A172 (cell line): ENCODE data around the gene USP11. TPM values are rescaled to one million over a fixed set of nuclear protein-coding genes. Genes with fewer than 3 reads are reported as not detected.
A peak's percentile ranks its signal among the peaks of the same experiment; 100 is the strongest.
"Not testable (repeated sequence)": the region's sequence is repeated elsewhere in the genome, so short reads cannot be mapped to it uniquely, and the experiment has no call there.

ENCODE experiments used
- DNase-seq: peaks from one replicate; pipeline ENCODE4 v3.0.0-alpha.2; 2015; ENCODE audit warnings: low spot score
- total RNA-seq: library from RNA; depleted of rRNA; stranded (reverse); fragments of >200 nt; shearing (Covaris generic); gene quantifications from 2 replicates; pipeline ENCODE4 v1.2.3, GENCODE V29; 2014

Gene USP11
- total RNA-seq, 1 experiment from 2014 or later, result 21.1 TPM

GRCh38 chrX:47245156-47245555, 12.3 kb downstream of the USP11 start:
- DNase-seq, result no peak

DNA sequence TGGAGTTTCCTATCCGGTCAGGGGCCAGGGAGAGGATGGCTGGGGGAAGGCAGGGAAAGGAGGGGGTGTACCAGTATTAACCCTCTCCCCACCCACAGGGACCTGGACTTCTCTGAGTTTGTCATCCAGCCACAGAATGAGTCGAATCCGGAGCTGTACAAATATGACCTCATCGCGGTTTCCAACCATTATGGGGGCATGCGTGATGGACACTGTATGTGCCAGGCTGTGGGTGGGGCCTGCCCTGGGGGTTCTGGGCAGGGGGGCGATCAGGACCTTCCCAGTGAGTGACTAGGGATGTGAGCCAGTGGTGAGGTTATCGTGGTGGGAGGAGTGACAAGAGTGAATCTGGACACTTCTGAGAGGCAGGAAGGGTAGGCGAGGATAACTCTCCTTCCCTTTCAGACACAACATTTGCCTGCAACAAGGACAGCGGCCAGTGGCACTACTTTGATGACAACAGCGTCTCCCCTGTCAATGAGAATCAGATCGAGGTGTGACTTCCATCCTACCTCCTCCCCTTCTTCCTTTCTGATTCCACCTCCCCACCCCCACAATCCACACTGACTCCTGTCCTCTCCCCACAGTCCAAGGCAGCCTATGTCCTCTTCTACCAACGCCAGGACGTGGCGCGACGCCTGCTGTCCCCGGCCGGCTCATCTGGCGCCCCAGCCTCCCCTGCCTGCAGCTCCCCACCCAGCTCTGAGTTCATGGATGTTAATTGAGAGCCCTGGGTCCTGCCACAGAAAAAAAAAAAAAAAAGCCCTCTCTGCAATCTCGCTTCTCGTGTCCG, 14.6 kb downstream of the USP11 start:
- peak; percentile 53 for DNase-seq

DNA sequence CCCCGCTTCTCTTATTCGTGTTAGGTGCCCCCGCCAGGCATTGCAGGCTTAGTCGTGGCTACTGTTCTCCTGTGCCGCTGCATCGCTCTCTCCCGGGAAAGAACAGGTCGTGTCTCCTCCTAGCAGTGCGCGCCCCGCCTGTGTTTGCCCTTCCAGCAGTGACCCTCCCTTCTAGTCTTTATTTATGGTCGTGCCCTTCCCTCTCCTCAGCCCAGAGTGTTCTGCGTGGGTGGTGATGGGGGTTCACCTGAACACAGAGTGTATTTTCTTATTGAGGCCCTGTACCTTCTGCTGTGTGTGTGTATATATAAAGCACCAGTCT, 15.2 kb downstream of the USP11 start:
- DNase-seq, result no peak

DNA sequence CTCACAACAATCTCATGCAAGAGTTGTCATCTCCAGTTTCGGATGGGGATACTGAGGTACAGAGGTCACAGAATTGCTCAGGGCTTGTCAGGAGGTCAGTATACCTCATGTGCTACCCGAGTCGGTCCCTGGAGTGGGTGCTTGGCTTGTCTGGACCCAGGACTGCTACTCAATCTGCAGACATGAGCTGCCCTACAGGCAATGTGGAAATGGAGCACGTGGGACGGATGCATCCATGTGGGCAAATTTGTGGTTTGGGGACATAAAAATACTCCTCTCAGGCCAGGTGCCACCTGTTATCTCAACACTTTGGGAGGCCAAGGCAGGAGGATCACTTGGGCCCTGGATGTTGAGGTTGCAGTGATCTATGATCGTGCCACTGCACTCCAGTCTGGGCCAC, 15.8 kb downstream of the USP11 start:
- no peak for DNase-seq

DNA sequence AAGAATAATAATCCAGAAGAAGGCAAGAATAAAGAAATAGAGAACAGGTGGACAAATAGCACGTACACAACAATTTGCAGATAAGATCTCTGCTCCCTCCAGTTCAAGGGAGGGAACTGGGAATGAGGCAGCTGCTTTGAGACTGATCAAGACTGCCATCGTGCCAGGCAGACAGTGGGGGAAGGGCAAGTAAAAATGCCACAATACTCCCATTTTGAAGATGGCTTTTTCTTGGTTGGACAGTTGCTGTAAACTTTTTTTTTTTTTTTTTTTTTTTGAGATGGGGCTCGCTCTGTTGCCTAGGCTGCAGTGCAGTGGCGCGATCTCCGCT, 17.2 kb downstream of the USP11 start:
- no peak for DNase-seq

DNA sequence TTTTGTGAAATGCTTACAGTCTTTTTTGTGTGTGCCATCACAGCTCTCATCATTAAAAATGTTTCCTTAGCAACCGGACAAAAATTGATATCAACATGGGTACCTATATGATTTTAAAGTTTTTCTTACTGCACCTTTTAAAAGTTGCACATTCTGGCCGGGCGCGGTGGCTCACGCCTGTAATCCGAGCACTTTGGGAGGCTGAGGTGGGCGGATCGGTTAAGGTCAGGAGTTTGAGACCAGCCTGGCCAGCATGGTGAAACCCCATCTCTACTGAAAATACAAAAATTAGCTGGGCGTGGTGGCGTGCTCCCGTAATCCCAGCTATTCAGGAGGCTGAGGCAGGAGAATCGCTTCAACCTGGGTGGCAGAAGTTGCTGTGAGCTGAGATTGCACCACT, 24.8 kb downstream of the USP11 start:
- DNase-seq, result not testable (repeated sequence)

DNA sequence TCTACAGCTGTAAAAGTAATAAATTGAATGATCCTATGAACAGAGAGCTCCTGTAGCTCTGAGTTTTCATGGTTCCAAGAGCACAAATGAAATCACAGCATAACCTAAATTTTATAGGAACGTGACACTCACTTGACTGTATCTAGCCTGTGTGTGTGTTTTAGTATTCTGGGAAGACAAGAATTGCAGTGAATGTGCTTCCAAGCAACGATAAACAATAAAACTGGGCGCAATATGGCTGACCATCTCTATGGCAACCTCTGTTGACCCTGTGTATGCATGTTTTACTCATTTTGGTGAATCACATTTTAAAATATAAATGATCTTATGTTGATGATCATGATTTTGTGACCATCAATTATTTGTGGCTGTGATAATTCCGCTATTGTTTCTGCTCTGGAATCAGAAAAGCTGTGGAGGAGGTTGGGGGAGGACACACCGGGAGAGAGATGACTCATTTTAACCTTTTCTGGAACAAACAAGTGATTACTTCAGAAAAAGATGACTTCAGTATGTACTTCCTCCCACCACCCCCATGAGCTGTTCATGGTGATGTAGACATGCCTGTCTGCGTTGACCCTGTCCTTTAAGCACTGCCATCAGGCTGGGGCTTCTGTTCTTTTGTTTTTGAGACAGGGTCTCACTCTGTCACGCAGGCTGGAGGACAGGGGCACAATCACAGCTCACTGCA, 31.8 kb downstream of the USP11 start:
- peak; percentile 54 for DNase-seq

GRCh38 chrX:47266643-47267042, 33.8 kb downstream of the USP11 start:
- no peak for DNase-seq

- no peak for DNase-seq
Observed at GRCh38 chrX:47272013-47272408, 39.2 kb downstream of the USP11 start.

GRCh38 chrX:47273011-47273730, 40.4 kb downstream of the USP11 start:
- DNase-seq, result no peak

DNA sequence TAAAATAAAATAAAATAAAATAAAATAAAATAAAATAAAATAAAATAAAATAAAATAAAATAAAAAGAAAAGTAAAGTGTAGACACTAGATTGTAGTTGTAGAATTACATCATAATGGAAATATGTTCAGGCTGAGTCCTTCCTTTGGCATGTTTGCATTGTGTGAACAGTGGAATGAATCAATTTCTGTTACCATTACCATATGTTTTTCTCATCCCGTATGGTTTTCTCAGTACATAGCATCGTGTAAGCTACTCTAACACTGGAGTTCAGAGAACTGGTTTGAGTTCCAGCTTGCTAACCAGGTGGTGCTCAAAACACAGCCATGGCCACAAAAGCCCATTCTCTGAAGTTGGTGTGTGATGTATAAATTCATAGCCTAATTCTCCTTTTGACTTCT, 45.9 kb downstream of the USP11 start:
- DNase-seq, result no peak

GRCh38 chrX:47283015-47283771, 50.4 kb downstream of the USP11 start:
- DNase-seq, result no peak

- not testable (repeated sequence) for DNase-seq
Observed at GRCh38 chrX:47284616-47285015, 51.8 kb downstream of the USP11 start.

- no peak for DNase-seq
Observed at GRCh38 chrX:47285836-47286320, 53.1 kb downstream of the USP11 start.

DNA sequence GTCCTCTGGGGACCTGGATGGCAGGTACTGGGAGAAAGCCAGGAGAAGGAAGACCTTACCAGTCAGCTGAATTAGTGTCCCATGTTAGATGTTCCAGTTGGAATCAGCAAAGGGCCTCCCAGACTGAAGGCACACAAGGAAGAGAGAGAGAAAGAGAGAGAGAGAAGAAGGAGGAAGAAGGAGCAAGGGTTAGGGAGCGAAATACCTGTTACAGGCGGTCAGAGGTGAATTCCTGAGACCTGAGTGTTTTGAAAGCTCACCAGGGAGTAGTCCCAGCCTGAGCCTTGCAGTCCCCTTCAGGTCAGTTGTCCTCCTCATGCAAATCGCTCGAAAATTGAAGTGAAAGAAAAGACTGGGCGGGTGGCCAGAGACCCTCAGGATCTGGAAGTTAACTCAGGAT, 60.3 kb downstream of the USP11 start:
- DNase-seq, result no peak

- DNase-seq, result no peak
Observed at GRCh38 chrX:47296766-47297365, 64.1 kb downstream of the USP11 start.

DNA sequence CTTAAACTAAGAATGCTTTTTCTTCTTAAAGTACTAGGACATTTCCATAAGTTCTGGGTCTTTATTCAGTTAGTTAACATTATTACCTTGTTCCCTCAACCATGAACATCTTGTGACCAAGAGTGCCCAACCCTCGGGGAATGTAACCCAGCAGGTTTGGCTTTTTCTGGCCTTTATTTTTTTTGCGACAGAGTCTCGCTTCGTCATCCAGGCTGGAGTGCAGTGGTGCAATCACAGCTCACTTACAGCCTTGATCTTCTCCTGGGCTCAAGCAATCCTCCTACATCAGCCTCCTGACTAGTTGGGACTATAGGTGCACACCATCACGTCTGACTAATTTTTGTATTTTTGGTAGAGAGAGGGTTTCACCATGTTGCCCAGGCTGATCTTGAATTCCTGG, 65.1 kb downstream of the USP11 start:
- no peak for DNase-seq
